Smooth muscle cell (in vitro differentiated cells): ENCODE measurements around the gene VWA8. TPM values are rescaled to one million over a fixed set of nuclear protein-coding genes. Genes with fewer than 3 reads are reported as not detected.

Source experiments
- DNase-seq: peaks from one replicate; lab custom pipeline; 2025; ENCODE audit not compliant: unreplicated experiment; lab: John Stamatoyannopoulos, UW
- H2AFZ ChIP-seq: fragments of 200-600 bp; sonication (generic); 2 replicates; pipeline ENCODE4 v1.6.0; 2016; ENCODE audit warnings: antibody characterized with exemption, low read depth, mild to moderate bottlenecking
- H3F3A ChIP-seq: fragments of 200-600 bp; sonication (generic); 2 replicates; pipeline ENCODE4 v1.6.0; 2017; ENCODE audit warnings: antibody characterized with exemption, low read depth
- H3K27ac ChIP-seq: fragments of 200-600 bp; sonication (generic); 2 replicates; pipeline ENCODE4 v1.5.1; 2016; ENCODE audit warnings: low read depth, mild to moderate bottlenecking
- H3K27me3 ChIP-seq: fragments of 200-600 bp; sonication (generic); 2 replicates; pipeline ENCODE4 v1.6.1; 2016; ENCODE audit warnings: low read depth, mild to moderate bottlenecking
- H3K36me3 ChIP-seq: fragments of 200-600 bp; sonication (generic); 2 replicates; pipeline ENCODE4 v1.5.1; 2016; ENCODE audit warnings: low read depth
- H3K4me1 ChIP-seq: fragments of 200-600 bp; sonication (generic); 2 replicates; pipeline ENCODE4 v1.5.1; 2016; ENCODE audit warnings: low read depth
- H3K4me2 ChIP-seq: fragments of 200-600 bp; sonication (generic); 2 replicates; pipeline ENCODE4 v1.6.0; 2016; ENCODE audit warnings: mild to moderate bottlenecking
- H3K4me3 ChIP-seq: fragments of 200-600 bp; sonication (generic); 2 replicates; pipeline ENCODE4 v1.5.1; 2016; ENCODE audit warnings: mild to moderate bottlenecking
- H3K79me2 ChIP-seq: fragments of 200-600 bp; sonication (generic); 2 replicates; pipeline ENCODE4 v1.6.0; 2016; ENCODE audit warnings: low read depth, mild to moderate bottlenecking
- H3K9ac ChIP-seq: fragments of 200-600 bp; sonication (generic); 2 replicates; pipeline ENCODE4 v1.6.0; 2016; ENCODE audit warnings: low read depth
- H3K9me3 ChIP-seq: fragments of 200-600 bp; sonication (generic); replicated peaks from 2 replicates; pipeline ENCODE4 v1.5.1; 2016; ENCODE audit warnings: low read depth
- H4K20me1 ChIP-seq: fragments of 200-600 bp; sonication (generic); 2 replicates; pipeline ENCODE4 v1.6.0; 2016; ENCODE audit warnings: low read depth
- WGBS: methylation state at CpG from one replicate; pipeline ENCODE4 v1.1.7; 2016; ENCODE audit warnings: low lambda C conversion rate; 5-methylcytosine and 5-hydroxymethylcytosine counted together
- polyA plus RNA-seq: library from polyadenylated mRNA; unstranded; fragments of >200 nt; fragmentation: Nextera tagmentation; extraction: Ambion mirVana; gene quantifications from 2 replicates; pipeline ENCODE4 v1.2.1, GENCODE V29; 2016
- total RNA-seq: library from RNA; depleted of rRNA; stranded (reverse); fragments of >200 nt; gene quantifications from 2 replicates; pipeline ENCODE4 v1.2.3, GENCODE V29; 2014
- TF ChIP-seq, protein P1 (sequence below): fragments of 200-600 bp; sonication (generic); IDR thresholded peaks from 2 replicates; pipeline ENCODE4 v1.5.1; 2017; ENCODE audit warnings: borderline replicate concordance, mild to moderate bottlenecking, antibody characterized with exemption; ENCODE audit not compliant: insufficient read depth, poor library complexity, severe bottlenecking

Gene VWA8
- total and polyA plus RNA-seq, 2 experiments from 2014 or later: 2.6 to 14.4 TPM

GRCh38 chr13:41562083-41562482, 398.8 kb downstream of the VWA8 start:
- no peaks in the 10 kb centered on the region for H3K9me3 ChIP-seq

GRCh38 chr13:41561170-41561569, 399.7 kb downstream of the VWA8 start:
- no peaks in the 10 kb centered on the region for H4K20me1 ChIP-seq
- no peak overlapping the region for H2AFZ ChIP-seq
- no peaks in the 10 kb centered on the region for H3K9me3 ChIP-seq
- no peak overlapping the region for H3K4me3 ChIP-seq
- H3K79me2 ChIP-seq: no peaks in the 10 kb centered on the region
- peak overlapping the region; percentile 54 for H3K27ac ChIP-seq
- no peaks in the 10 kb centered on the region for H3K27me3 ChIP-seq
- H3K36me3 ChIP-seq: no peaks in the 10 kb centered on the region
- peaks cover 31% of the 10 kb centered on the region for H3K4me1 ChIP-seq
- TF ChIP-seq, protein P1, sequence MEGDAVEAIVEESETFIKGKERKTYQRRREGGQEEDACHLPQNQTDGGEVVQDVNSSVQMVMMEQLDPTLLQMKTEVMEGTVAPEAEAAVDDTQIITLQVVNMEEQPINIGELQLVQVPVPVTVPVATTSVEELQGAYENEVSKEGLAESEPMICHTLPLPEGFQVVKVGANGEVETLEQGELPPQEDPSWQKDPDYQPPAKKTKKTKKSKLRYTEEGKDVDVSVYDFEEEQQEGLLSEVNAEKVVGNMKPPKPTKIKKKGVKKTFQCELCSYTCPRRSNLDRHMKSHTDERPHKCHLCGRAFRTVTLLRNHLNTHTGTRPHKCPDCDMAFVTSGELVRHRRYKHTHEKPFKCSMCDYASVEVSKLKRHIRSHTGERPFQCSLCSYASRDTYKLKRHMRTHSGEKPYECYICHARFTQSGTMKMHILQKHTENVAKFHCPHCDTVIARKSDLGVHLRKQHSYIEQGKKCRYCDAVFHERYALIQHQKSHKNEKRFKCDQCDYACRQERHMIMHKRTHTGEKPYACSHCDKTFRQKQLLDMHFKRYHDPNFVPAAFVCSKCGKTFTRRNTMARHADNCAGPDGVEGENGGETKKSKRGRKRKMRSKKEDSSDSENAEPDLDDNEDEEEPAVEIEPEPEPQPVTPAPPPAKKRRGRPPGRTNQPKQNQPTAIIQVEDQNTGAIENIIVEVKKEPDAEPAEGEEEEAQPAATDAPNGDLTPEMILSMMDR: no peak
- H3K4me2 ChIP-seq: peak overlapping the region; percentile 67
- H3K9ac ChIP-seq: no peak overlapping the region
- peaks cover 7% of the 10 kb centered on the region for H3F3A ChIP-seq
- WGBS: 56% methylated on average over 4 of the region's 4 CpGs
- no peak for DNase-seq

More at GRCh38 chr13:41562083-41562482, 398.8 kb downstream of the VWA8 start:
- DNase-seq: no peak
- no peak overlapping the region for H2AFZ ChIP-seq
- no peak overlapping the region for H3K4me3 ChIP-seq
- H3K4me1 ChIP-seq: peaks cover 31% of the 10 kb centered on the region
- peaks cover 7% of the 10 kb centered on the region for H3F3A ChIP-seq
- H4K20me1 ChIP-seq: no peaks in the 10 kb centered on the region
- WGBS: 21% methylated on average over 7 of the region's 7 CpGs
- peak overlapping the region; percentile 54 for H3K27ac ChIP-seq
- no peaks in the 10 kb centered on the region for H3K79me2 ChIP-seq
- no peaks in the 10 kb centered on the region for H3K27me3 ChIP-seq
- H3K4me2 ChIP-seq: peak overlapping the region; percentile 67
- no peaks in the 10 kb centered on the region for H3K36me3 ChIP-seq
- TF ChIP-seq, protein P1: no peak
- no peak overlapping the region for H3K9ac ChIP-seq

GRCh38 chr13:41558781-41559560, 401.9 kb downstream of the VWA8 start:
- WGBS: 87% methylated on average over 3 of the region's 3 CpGs
- Histone ChIP-seq H3K4me1 (peaks cover 16% of the 10 kb centered on the region), H3K4me2 (no peak overlapping the region), H3K9ac (no peak overlapping the region), H3K27ac (no peak overlapping the region), H3K9me3 (no peaks in the 10 kb centered on the region), H4K20me1 (no peaks in the 10 kb centered on the region), H3K79me2 (no peaks in the 10 kb centered on the region), H3K4me3 (no peak overlapping the region), H2AFZ (no peak overlapping the region), H3K27me3 (no peaks in the 10 kb centered on the region), H3F3A (peaks cover 3% of the 10 kb centered on the region), H3K36me3 (no peaks in the 10 kb centered on the region)
- DNase-seq: no peak
- TF ChIP-seq, protein P1: no peak

- no peaks in the 10 kb centered on the region for H4K20me1 ChIP-seq
- H3K9ac ChIP-seq: no peak overlapping the region
- H3K27ac ChIP-seq: no peak overlapping the region
- H3K4me3 ChIP-seq: no peak overlapping the region
- H2AFZ ChIP-seq: no peak overlapping the region
- H3K4me1 ChIP-seq: peaks cover 5% of the 10 kb centered on the region
- H3K9me3 ChIP-seq: no peaks in the 10 kb centered on the region
- no peak for DNase-seq
- 96% methylated on average over 2 of the region's 2 CpGs for WGBS
- H3F3A ChIP-seq: peaks cover 3% of the 10 kb centered on the region
- H3K4me2 ChIP-seq: no peak overlapping the region
- H3K36me3 ChIP-seq: no peaks in the 10 kb centered on the region
- no peaks in the 10 kb centered on the region for H3K27me3 ChIP-seq
- TF ChIP-seq, protein P1: no peak
- no peaks in the 10 kb centered on the region for H3K79me2 ChIP-seq
These were observed 403.2 kb downstream of the VWA8 start for GRCh38 chr13:41557719-41558118.
